B cell (primary cell): ENCODE results near the gene SPP2. TPM values are rescaled to one million over a fixed set of nuclear protein-coding genes. Genes with fewer than 3 reads are reported as not detected.

ENCODE experiments used
- ATAC-seq: fragments of 200-7000 bp; cut with Tn5 transposase; one replicate; pipeline ENCODE4 v1.10.0; 2021; ENCODE audit warnings: low read depth, mild to moderate bottlenecking, moderate number of reproducible peaks, moderate library complexity
- CTCF ChIA-PET: fragments of 350-600 bp; sonication (Branson Sonifier 250); formaldehyde crosslinking; loops from one replicate; lab custom pipeline; 2021; ENCODE audit warnings: antibody characterized with exemption, inconsistent platforms; lab: Charles Lee
- POLR2A ChIA-PET: fragments of 350-600 bp; sonication (Branson Sonifier 250); formaldehyde crosslinking; loops from one replicate; lab custom pipeline; 2021; ENCODE audit warnings: antibody characterized with exemption; lab: Charles Lee
- DNase-seq: peaks from one replicate; pipeline ENCODE4 v3.0.0; 2013
- H2AFZ ChIP-seq: 2 replicates; pipeline ENCODE4 v1.6.1; 2012; ENCODE audit warnings: mild to moderate bottlenecking, low read depth, low read length; ENCODE audit not compliant: insufficient read depth, poor library complexity, severe bottlenecking
- H3K27ac ChIP-seq, 2 donors: 1 replicate in 1 of 2; 2 replicates in 1 of 2; pipeline ENCODE4 v1.5.1; 2012 to 2013; ENCODE audit warnings: low read length in 2 of 2, mild to moderate bottlenecking in 2 of 2, moderate library complexity in 1 of 2
- H3K27me3 ChIP-seq, 4 experiments: fragments of 200-600 bp in 1 of 4; sonication (generic) in 1 of 4; replicated peaks in 1 of 4; 1 replicate in 2 of 4; 2 replicates in 2 of 4; pipeline versions ENCODE4 v1.6.1 to v1.7.0; 2013 to 2016; ENCODE audit warnings: low read length in 3 of 4, mild to moderate bottlenecking in 2 of 4, mixed read lengths in 1 of 4, moderate library complexity in 1 of 4; ENCODE audit not compliant: insufficient read depth in 4 of 4, control insufficient read depth in 3 of 4; ENCODE audit errors: control extremely low read depth in 1 of 4
- H3K36me3 ChIP-seq, 2 experiments: replicated peaks in 1 of 2; 1 replicate in 1 of 2; 2 replicates in 1 of 2; pipeline versions ENCODE4 v1.6.1 to v1.7.1; 2013; ENCODE audit warnings: low read length in 1 of 2; ENCODE audit not compliant: insufficient read depth in 2 of 2, control insufficient read depth in 1 of 2; ENCODE audit errors: control extremely low read depth in 1 of 2, extremely low read depth in 1 of 2
- H3K4me1 ChIP-seq, 2 donors: fragments of 200-600 bp in 1 of 2; sonication (generic) in 1 of 2; 1 replicate in 1 of 2; 2 replicates in 1 of 2; pipeline versions ENCODE4 v1.5.1 to v1.6.1; 2013 to 2017; ENCODE audit warnings: low read length in 2 of 2; ENCODE audit not compliant: control insufficient read depth in 2 of 2, insufficient read depth in 2 of 2
- H3K4me2 ChIP-seq: replicated peaks from 2 replicates; pipeline ENCODE3; 2012; ENCODE audit warnings: mild to moderate bottlenecking, low read depth, low read length; ENCODE audit not compliant: poor library complexity, severe bottlenecking
- H3K4me3 ChIP-seq, 5 experiments: fragments of 200-600 bp in 1 of 5; sonication (generic) in 1 of 5; 1 replicate in 3 of 5; 2 replicates in 2 of 5; pipeline versions ENCODE4 v1.5.1 to v1.7.0; 2011 to 2016; ENCODE audit warnings: low read length in 4 of 5, mild to moderate bottlenecking in 4 of 5, low read depth in 2 of 5, control low read depth in 1 of 5, moderate library complexity in 1 of 5; ENCODE audit not compliant: insufficient read depth in 1 of 5; ENCODE audit errors: control extremely low read depth in 1 of 5, extremely low read depth in 1 of 5
- H3K79me2 ChIP-seq: fragments of 200-600 bp; sonication (generic); one replicate; pipeline ENCODE4 v1.6.0; 2016; ENCODE audit warnings: low read length; ENCODE audit not compliant: control insufficient read depth, insufficient read depth
- H3K9ac ChIP-seq: fragments of 200-600 bp; sonication (generic); 2 replicates; pipeline ENCODE4 v1.6.1; 2017; ENCODE audit warnings: mild to moderate bottlenecking, low read length, moderate library complexity
- H3K9me3 ChIP-seq, 3 donors: one replicate each; pipeline versions ENCODE4 v1.6.1 to v1.7.1; 2013; ENCODE audit warnings: low read length in 2 of 3; ENCODE audit not compliant: control insufficient read depth in 2 of 3, insufficient read depth in 1 of 3; ENCODE audit errors: control extremely low read depth in 1 of 3
- H4K20me1 ChIP-seq: 2 replicates; pipeline ENCODE4 v1.6.0; 2012; ENCODE audit warnings: mild to moderate bottlenecking, low read length; ENCODE audit not compliant: insufficient read depth, control insufficient read depth, poor library complexity, severe bottlenecking
- H3K27ac Mint-ChIP-seq: one replicate; pipeline ENCODE4 v1.8.0; 2021; ENCODE audit warnings: mixed read lengths
- H3K27me3 Mint-ChIP-seq: one replicate; pipeline ENCODE4 v1.8.0; 2021; ENCODE audit warnings: mixed read lengths
- H3K4me1 Mint-ChIP-seq: one replicate; pipeline ENCODE4 v1.8.0; 2021; ENCODE audit warnings: mixed read lengths
- H3K4me3 Mint-ChIP-seq: one replicate; pipeline ENCODE4 v1.8.0; 2021; ENCODE audit warnings: mixed read lengths
- H3K9me3 Mint-ChIP-seq: one replicate; pipeline ENCODE4 v1.8.0; 2022; ENCODE audit warnings: mixed read lengths; ENCODE audit not compliant: insufficient read depth
- EZH2 ChIP-seq: IDR thresholded peaks from 2 replicates; pipeline ENCODE4 v1.6.1; 2012; ENCODE audit warnings: borderline replicate concordance, low read depth, mild to moderate bottlenecking, moderate library complexity, low read length; ENCODE audit not compliant: insufficient read depth, poor library complexity, severe bottlenecking
- WGBS: methylation state at CpG from one replicate; pipeline ENCODE4 v1.1.5; 2013; ENCODE audit warnings: missing lambda C conversion rate; ENCODE audit not compliant: insufficient coverage; 5-methylcytosine and 5-hydroxymethylcytosine counted together
- intact Hi-C: fragments of 100-400 bp; cut with micrococcal nuclease; formaldehyde crosslinking; loops from one replicate; pipeline ENCODE4 v1.10.0; 2022
- polyA plus RNA-seq: library from polyadenylated mRNA; depleted of rRNA; stranded (reverse); fragments of >200 nt; gene quantifications from 2 replicates; pipeline ENCODE4 v1.2.3, GENCODE V29; 2012
- total RNA-seq, 2 donors: library from RNA; stranded (reverse); fragments of 120-200 nt in 1 of 2; gene quantifications; 1 replicate in 1 of 2; 2 replicates in 1 of 2; pipeline versions ENCODE4 v1.2.3 to v1.2.4, GENCODE V29; 2013 to 2022
- TF ChIP-seq, protein P1 (sequence below): fragments of 200-600 bp; IDR thresholded peaks from one replicate; pipeline ENCODE4 v1.8.0; 2022; ENCODE audit warnings: antibody characterized with exemption, mild to moderate bottlenecking

Gene SPP2
- total and polyA plus RNA-seq, 2 donors (not counting 1 experiment from before 2014, with no cell fraction given), result not detected

- no peaks in the 10 kb centered on the region for H3K9me3 ChIP-seq
- Mint-ChIP-seq H3K4me1 (no peaks in the 10 kb centered on the region), H3K27me3 (peaks cover 29% of the 10 kb centered on the region), H3K4me3 (no peak overlapping the region), H3K27ac (no peak overlapping the region), H3K9me3 (no peaks in the 10 kb centered on the region)
- no peak overlapping the region for H3K4me2 ChIP-seq
- no peak overlapping the region for H3K27ac ChIP-seq
- WGBS, result no CpG with 5 or more reads among the region's 2 CpGs
- ChIA-PET POLR2A (no interaction called here), CTCF (no interaction called here)
- no peaks in the 10 kb centered on the region for H3K4me1 ChIP-seq
- no peak for TF ChIP-seq EZH2
- TF ChIP-seq, protein P1, sequence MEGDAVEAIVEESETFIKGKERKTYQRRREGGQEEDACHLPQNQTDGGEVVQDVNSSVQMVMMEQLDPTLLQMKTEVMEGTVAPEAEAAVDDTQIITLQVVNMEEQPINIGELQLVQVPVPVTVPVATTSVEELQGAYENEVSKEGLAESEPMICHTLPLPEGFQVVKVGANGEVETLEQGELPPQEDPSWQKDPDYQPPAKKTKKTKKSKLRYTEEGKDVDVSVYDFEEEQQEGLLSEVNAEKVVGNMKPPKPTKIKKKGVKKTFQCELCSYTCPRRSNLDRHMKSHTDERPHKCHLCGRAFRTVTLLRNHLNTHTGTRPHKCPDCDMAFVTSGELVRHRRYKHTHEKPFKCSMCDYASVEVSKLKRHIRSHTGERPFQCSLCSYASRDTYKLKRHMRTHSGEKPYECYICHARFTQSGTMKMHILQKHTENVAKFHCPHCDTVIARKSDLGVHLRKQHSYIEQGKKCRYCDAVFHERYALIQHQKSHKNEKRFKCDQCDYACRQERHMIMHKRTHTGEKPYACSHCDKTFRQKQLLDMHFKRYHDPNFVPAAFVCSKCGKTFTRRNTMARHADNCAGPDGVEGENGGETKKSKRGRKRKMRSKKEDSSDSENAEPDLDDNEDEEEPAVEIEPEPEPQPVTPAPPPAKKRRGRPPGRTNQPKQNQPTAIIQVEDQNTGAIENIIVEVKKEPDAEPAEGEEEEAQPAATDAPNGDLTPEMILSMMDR, result no peak
- no peaks in the 10 kb centered on the region for H4K20me1 ChIP-seq
- H3K27me3 ChIP-seq, result peaks cover 0 to 8% (median 1%) of the 10 kb centered on the region in 4 experiments
- no peak for ATAC-seq
- H3K9ac ChIP-seq, result no peak overlapping the region
- intact Hi-C loops, result no loop called here
- no peaks in the 10 kb centered on the region for H3K79me2 ChIP-seq
- no peaks in the 10 kb centered on the region for H3K36me3 ChIP-seq
- no peak overlapping the region for H2AFZ ChIP-seq
- no peak for DNase-seq
- no peak overlapping the region for H3K4me3 ChIP-seq
These were observed 27.6 kb downstream of the SPP2 start for GRCh38 chr2:234078129-234078528.

- Histone ChIP-seq H4K20me1 (no peaks in the 10 kb centered on the region), H3K4me3 (no peak overlapping the region), H3K36me3 (no peaks in the 10 kb centered on the region), H2AFZ (no peak overlapping the region), H3K4me2 (no peak overlapping the region), H3K27ac (no peak overlapping the region), H3K79me2 (no peaks in the 10 kb centered on the region), H3K4me1 (peaks cover 0 to 9% of the 10 kb centered on the region in 2 donors), H3K9ac (no peak overlapping the region), H3K9me3 (peaks cover 0 to 4% (median 0%) of the 10 kb centered on the region in 3 donors), H3K27me3 (peaks cover 0 to 18% (median 12%) of the 10 kb centered on the region in 4 experiments)
- ChIA-PET CTCF (interaction anchor here (1.1 kb wide), 1 partner anchor 50 kb away, joined by 3 read pairs; no protein-coding TSS in a partner anchor), POLR2A (no interaction called here)
- no peak for ATAC-seq
- Mint-ChIP-seq H3K4me3 (no peak overlapping the region), H3K4me1 (peaks cover 7% of the 10 kb centered on the region), H3K27ac (no peak overlapping the region), H3K9me3 (peaks cover 4% of the 10 kb centered on the region), H3K27me3 (peaks cover 58% of the 10 kb centered on the region)
- intact Hi-C loops, result no loop called here
- 92% methylated on average over 11 of the region's 15 CpGs for WGBS
- DNase-seq, result no peak
- TF ChIP-seq EZH2, result no peak
- TF ChIP-seq, protein P1, result no peak
These were observed 31.7 kb downstream of the SPP2 start for GRCh38 chr2:234081970-234082822.
